Uterus (tissue), 4 donors: Measurements from ENCODE around the gene TMBIM1. TPM values are rescaled to one million over a fixed set of nuclear protein-coding genes. Genes with fewer than 3 reads are reported as not detected.

Source experiments
- DNase-seq, 2 donors: peaks; one replicate each; pipeline ENCODE4 v3.0.0-alpha.2; 2019 to 2020
- H3K27ac ChIP-seq, 2 donors: fragments of 200-600 bp; sonication (generic); 1 replicate in 1 of 2; 2 replicates in 1 of 2; pipeline ENCODE4 v1.5.1; 2016 to 2018
- H3K27me3 ChIP-seq, 2 donors: fragments of 200-600 bp; sonication (generic); one replicate each; pipeline ENCODE4 v1.5.1; 2018 to 2019; ENCODE audit warnings: control low read depth in 1 of 2
- H3K36me3 ChIP-seq, 2 donors: fragments of 200-600 bp; sonication (generic); one replicate each; pipeline ENCODE4 v1.5.1; 2019; ENCODE audit warnings: control low read depth in 1 of 2
- H3K4me1 ChIP-seq, 2 donors: fragments of 200-600 bp; sonication (generic); one replicate each; pipeline ENCODE4 v1.5.1; 2018 to 2019; ENCODE audit warnings: control low read depth in 1 of 2
- H3K4me3 ChIP-seq, 2 donors: fragments of 200-600 bp; sonication (generic); 1 replicate in 1 of 2; 2 replicates in 1 of 2; pipeline ENCODE4 v1.5.1; 2018 to 2019; ENCODE audit warnings: mild to moderate bottlenecking in 1 of 2
- H3K9me3 ChIP-seq, 2 donors: fragments of 200-600 bp; sonication (generic); one replicate each; pipeline ENCODE4 v1.5.1; 2019; ENCODE audit warnings: control low read depth in 1 of 2
- POLR2A ChIP-seq, 2 donors: fragments of 450-650 bp; IDR thresholded peaks; one replicate each; pipeline ENCODE4 v1.6.1; 2016; ENCODE audit warnings: antibody characterized with exemption in 2 of 2, mild to moderate bottlenecking in 1 of 2, moderate library complexity in 1 of 2
- intact Hi-C: fragments of 100-400 bp; cut with DNase I; formaldehyde crosslinking; loops from one replicate; pipeline ENCODE4 v1.15.1; 2023; ENCODE audit warnings: low total_unique reads
- total RNA-seq, 4 donors: library from RNA; depleted of rRNA in 3 of 4; stranded (reverse); fragments of >200 nt in 3 of 4; gene quantifications; one replicate each; pipeline versions ENCODE4 v1.1.0 to v1.2.4, GENCODE V29; 2014 to 2023
- TF ChIP-seq, protein P1 (sequence below), 4 experiments: fragments of 200-600 bp in 2 of 4; fragments of 450-650 bp in 2 of 4; sonication (generic) in 2 of 4; IDR thresholded peaks; one replicate each; pipeline ENCODE4 v1.5.1; 2016 to 2019; ENCODE audit warnings: antibody characterized with exemption in 4 of 4, mild to moderate bottlenecking in 2 of 4, moderate library complexity in 1 of 4
- donor health status: DM: yes; HTN: yes; CAD: no.

Gene TMBIM1, protein sequence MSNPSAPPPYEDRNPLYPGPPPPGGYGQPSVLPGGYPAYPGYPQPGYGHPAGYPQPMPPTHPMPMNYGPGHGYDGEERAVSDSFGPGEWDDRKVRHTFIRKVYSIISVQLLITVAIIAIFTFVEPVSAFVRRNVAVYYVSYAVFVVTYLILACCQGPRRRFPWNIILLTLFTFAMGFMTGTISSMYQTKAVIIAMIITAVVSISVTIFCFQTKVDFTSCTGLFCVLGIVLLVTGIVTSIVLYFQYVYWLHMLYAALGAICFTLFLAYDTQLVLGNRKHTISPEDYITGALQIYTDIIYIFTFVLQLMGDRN
- 100 to 1,000 TPM; 112 to 166 (median 120) TPM for total RNA-seq

DNA sequence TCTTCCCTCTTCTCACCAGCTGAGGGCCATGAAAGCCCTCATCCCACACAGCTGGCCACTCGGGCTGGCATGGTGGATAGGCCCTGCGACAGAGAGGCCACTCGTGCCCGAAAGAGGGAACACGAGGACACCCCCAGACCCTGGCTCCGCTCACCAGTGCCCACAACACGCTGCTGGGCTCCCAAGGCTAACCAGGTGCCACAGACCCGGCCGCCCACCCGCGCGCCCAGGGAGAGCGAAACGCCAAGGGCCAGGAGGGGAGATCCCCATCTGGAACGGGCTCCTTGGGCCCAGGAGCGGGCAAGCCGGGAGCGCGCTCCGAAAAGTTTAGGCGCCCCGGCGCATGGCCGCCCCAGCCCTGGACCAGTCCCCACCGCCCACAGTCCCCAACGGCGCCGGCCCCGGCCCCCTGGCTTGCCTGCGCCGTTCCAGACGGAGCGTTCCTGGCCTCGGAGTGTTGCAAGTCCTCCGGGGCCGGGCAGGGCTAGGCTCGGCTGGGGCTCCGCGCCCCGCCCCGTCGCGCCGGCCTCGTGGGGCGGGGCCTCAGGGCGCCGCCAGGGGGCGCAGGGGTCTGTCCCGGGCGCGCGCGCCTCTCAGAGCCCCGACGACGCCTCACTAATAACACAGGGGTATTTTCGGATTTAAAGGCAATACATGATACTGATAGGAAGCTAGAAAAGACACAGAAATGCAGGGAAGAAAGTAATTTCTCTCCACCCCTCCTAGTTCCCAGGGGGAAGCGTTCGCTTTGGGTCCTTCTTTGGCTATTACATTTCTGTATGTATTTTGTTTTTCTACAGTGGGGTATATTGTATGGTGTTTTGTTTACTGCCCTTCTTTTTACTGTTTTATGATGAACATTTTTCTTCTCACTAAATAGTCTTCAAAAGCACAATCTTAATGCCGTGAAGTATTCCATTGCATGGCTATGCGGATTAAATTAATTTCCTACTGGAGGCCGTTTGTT is at the start of gene TMBIM1:
Gene TMBIM1 (minus strand): TSS at position 456 of the 967 bp plus-strand sequence. CDS start 10,362 bp downstream, outside the sequence.
- Histone ChIP-seq H3K9me3 (no peaks in the 10 kb centered on the region), H3K4me1 (peaks cover 5 to 24% of the 10 kb centered on the region in 2 donors), H3K4me3 (peak within 1 kb of the TSS; percentile 84 to 97), H3K36me3 (no peaks in the 10 kb centered on the region), H3K27me3 (no peaks in the 10 kb centered on the region), H3K27ac (peak within 1 kb of the TSS; percentile 98 to 100)
- intact Hi-C loops, result loop anchor here (10.0 kb wide), 1 partner anchor 102 kb away; the partner anchor contains the start of gene CTDSP1
- DNase-seq, result peak; percentile 75 to 86
- TF ChIP-seq, protein P1, sequence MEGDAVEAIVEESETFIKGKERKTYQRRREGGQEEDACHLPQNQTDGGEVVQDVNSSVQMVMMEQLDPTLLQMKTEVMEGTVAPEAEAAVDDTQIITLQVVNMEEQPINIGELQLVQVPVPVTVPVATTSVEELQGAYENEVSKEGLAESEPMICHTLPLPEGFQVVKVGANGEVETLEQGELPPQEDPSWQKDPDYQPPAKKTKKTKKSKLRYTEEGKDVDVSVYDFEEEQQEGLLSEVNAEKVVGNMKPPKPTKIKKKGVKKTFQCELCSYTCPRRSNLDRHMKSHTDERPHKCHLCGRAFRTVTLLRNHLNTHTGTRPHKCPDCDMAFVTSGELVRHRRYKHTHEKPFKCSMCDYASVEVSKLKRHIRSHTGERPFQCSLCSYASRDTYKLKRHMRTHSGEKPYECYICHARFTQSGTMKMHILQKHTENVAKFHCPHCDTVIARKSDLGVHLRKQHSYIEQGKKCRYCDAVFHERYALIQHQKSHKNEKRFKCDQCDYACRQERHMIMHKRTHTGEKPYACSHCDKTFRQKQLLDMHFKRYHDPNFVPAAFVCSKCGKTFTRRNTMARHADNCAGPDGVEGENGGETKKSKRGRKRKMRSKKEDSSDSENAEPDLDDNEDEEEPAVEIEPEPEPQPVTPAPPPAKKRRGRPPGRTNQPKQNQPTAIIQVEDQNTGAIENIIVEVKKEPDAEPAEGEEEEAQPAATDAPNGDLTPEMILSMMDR (IDR thresholded peaks at IDR 0.05), result peak; percentile 66 to 96 (median 94)
- TF ChIP-seq POLR2A (IDR thresholded peaks at IDR 0.05), result peak; percentile 88

DNA sequence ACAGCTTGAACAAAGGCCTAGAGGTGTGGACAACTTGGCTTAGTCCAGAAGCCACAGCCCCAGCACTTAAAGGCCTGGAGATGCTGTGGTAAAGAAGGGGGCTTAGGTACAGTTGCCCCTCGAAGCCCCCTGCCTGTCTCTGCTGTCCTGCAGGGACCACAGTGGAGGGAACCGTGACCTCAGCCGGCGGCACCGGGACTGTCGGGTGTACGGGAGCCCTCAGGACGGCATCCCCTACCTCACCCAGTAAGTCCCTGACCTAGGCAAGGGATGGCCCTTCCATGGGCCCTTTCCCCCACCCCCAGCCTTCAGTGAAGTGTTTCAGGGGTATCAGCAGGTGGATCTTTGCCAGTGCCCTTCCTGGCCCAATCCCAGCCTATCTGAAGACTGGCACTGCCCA is 49.1 kb upstream of the TMBIM1 start:
- no peak for TF ChIP-seq POLR2A (IDR thresholded peaks at IDR 0.05)
- peaks cover 0 to 4% of the 10 kb centered on the region in 2 donors for H3K4me1 ChIP-seq
- H3K9me3 ChIP-seq, result no peaks in the 10 kb centered on the region
- no peaks in the 10 kb centered on the region for H3K27me3 ChIP-seq
- intact Hi-C loops, result no loop called here
- no peak overlapping the region for H3K4me3 ChIP-seq
- DNase-seq, result no peak
- no peak overlapping the region for H3K27ac ChIP-seq
- H3K36me3 ChIP-seq, result no peaks in the 10 kb centered on the region

DNA sequence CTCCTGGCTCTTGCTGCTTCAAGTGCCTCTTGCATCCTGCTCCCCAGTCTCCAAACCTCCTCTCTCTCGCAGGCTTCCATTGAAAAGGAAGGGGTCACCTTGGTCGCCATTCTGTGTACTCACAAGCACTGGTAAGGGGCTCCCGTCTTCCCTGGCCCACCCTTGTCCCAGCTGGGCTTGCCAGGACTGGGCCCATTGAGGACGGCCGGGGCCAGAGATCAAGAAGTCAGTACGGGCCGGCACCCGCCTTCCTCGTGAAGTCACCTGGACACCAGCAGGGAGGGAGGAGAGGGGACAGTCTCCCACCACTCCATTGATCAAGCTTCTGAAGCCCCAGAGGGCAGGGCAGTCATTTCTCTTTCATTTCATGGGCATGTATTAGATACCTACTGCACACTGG is 48.4 kb upstream of the TMBIM1 start:
- intact Hi-C loops, result no loop called here

DNA sequence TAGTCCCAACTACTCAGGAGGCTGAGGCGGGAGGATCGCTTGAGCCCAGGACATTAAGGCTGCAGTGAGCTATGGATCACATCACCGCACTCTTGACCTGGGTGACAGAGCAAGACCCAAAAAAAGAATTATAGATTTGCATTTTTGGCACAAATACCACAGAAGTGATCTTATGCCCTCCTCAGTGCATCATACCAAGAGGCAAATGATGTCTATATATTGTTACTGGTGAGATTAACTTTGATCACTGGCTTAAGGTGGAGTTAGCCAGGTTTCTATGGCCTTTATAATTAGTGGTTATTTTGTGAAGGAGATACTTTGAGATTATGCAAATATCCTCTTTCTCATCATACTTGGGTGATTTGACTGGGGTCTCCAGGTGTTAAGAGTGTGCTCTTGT is 42.2 kb upstream of the TMBIM1 start:
- H3K4me1 ChIP-seq, result no peaks in the 10 kb centered on the region
- no peaks in the 10 kb centered on the region for H3K9me3 ChIP-seq
- H3K27me3 ChIP-seq, result no peaks in the 10 kb centered on the region
- TF ChIP-seq, protein P1 (IDR thresholded peaks at IDR 0.05), result no peak
- TF ChIP-seq POLR2A (IDR thresholded peaks at IDR 0.05), result no peak
- H3K4me3 ChIP-seq, result no peak overlapping the region
- H3K27ac ChIP-seq, result no peak overlapping the region
- no peaks in the 10 kb centered on the region for H3K36me3 ChIP-seq
- intact Hi-C loops, result no loop called here
- DNase-seq, result no peak

More for the DNA sequence above, 48.4 kb upstream of the TMBIM1 start:
- H3K4me1 ChIP-seq, result peaks cover 0 to 4% of the 10 kb centered on the region in 2 donors
- TF ChIP-seq POLR2A (IDR thresholded peaks at IDR 0.05), result no peak
- TF ChIP-seq, protein P1 (IDR thresholded peaks at IDR 0.05), result no peak
- H3K36me3 ChIP-seq, result no peaks in the 10 kb centered on the region
- H3K27ac ChIP-seq, result no peak overlapping the region
- DNase-seq, result no peak
- H3K9me3 ChIP-seq, result no peaks in the 10 kb centered on the region
- H3K4me3 ChIP-seq, result no peak overlapping the region
- H3K27me3 ChIP-seq, result no peaks in the 10 kb centered on the region

DNA sequence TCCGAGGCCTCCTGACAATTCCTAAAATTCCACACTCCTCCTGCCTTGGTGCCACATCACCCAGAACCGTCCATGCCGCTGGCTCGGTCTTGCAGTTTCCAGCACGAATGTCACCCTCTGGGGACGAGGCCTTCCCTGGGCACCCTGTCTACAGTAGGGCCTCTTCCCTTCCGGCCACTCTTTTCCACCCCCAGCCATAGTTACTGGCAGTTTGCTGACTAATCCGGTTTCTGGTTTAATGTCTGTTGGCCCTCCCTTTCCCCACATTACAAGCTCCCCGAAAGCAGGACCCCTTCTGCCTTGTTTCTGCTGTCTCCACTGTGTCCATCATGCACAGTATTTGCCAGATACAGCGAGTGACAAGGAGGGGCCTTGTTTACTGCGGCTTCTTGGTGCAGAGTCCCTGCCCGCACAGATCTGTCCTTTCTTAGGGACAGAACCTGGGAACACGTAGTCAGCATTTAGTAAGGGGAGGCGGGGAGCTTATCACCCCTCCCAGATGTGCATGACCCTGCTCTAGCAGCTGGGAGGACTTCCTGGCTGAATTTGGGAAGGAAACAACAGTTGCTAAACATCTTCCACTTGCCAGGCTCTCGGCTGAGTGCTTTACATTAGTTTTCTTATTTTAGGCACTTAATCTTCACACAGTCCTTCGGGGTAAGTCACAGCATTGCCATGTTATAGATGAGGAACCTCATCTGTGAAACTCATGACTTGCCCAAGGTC is 40.8 kb upstream of the TMBIM1 start:
- H3K4me3 ChIP-seq, result no peak overlapping the region
- no peak for TF ChIP-seq POLR2A (IDR thresholded peaks at IDR 0.05)
- TF ChIP-seq, protein P1 (IDR thresholded peaks at IDR 0.05), result no peak
- H3K9me3 ChIP-seq, result no peaks in the 10 kb centered on the region
- no peaks in the 10 kb centered on the region for H3K36me3 ChIP-seq
- H3K27ac ChIP-seq, result no peak overlapping the region
- H3K4me1 ChIP-seq, result no peaks in the 10 kb centered on the region
- intact Hi-C loops, result no loop called here
- H3K27me3 ChIP-seq, result no peaks in the 10 kb centered on the region
- no peak for DNase-seq
